Upper lobe of right lung (tissue), 1 donor: Measurements from ENCODE around the gene CDKN2AIPNL. TPM values are rescaled to one million over a fixed set of nuclear protein-coding genes. Genes with fewer than 3 reads are reported as not detected.

Source experiments
- ATAC-seq: fragments of 200-7000 bp; cut with Tn5 transposase; one replicate; pipeline ENCODE4 v1.9.1; 2020; ENCODE audit warnings: mild to moderate bottlenecking, moderate library complexity
- DNase-seq: peaks from one replicate; pipeline ENCODE4 v3.0.0-alpha.2; 2020
- H3K27ac ChIP-seq: fragments of 200-600 bp; one replicate; pipeline ENCODE4 v1.8.0; 2022
- H3K27me3 ChIP-seq: fragments of 200-600 bp; one replicate; pipeline ENCODE4 v1.8.0; 2022; ENCODE audit warnings: mild to moderate bottlenecking
- H3K36me3 ChIP-seq: fragments of 200-600 bp; one replicate; pipeline ENCODE4 v1.8.0; 2022
- H3K4me1 ChIP-seq: fragments of 200-600 bp; one replicate; pipeline ENCODE4 v1.8.0; 2022
- H3K4me3 ChIP-seq: fragments of 200-600 bp; one replicate; pipeline ENCODE4 v1.8.0; 2022; ENCODE audit warnings: mild to moderate bottlenecking
- H3K9me3 ChIP-seq: fragments of 200-600 bp; one replicate; pipeline ENCODE4 v1.8.0; 2022
- CTCF ChIP-seq: fragments of 200-600 bp; IDR thresholded peaks from one replicate; pipeline ENCODE4 v1.8.0; 2022; ENCODE audit warnings: antibody characterized with exemption
- intact Hi-C: fragments of 100-400 bp; cut with DNase I; formaldehyde crosslinking; loops from one replicate; pipeline ENCODE4 v1.11.0; 2022
- total RNA-seq: library from RNA; stranded (reverse); fragmentation: NEBNext Ultra II Directional; extraction: Animal tissue kit (Norgen Biotek cat#: 25700); gene quantifications from one replicate; pipeline ENCODE4 v1.2.1, GENCODE V29; 2021
- donor health status: DM: no; HTN: yes; CAD: no; lungs with severe emphysema.

The CDKN2AIPNL gene
- total RNA-seq, 1 donor from 2014 or later: 16.5 TPM

- ATAC-seq: no peak
- peak; percentile 33 for DNase-seq
- no peaks in the 10 kb centered on the region for H3K36me3 ChIP-seq
- no peak overlapping the region for H3K27ac ChIP-seq
- no peaks in the 10 kb centered on the region for H3K4me1 ChIP-seq
- no peak overlapping the region for H3K4me3 ChIP-seq
- intact Hi-C loops: no loop called here
- no peak for TF ChIP-seq CTCF
- no peaks in the 10 kb centered on the region for H3K9me3 ChIP-seq
- H3K27me3 ChIP-seq: no peaks in the 10 kb centered on the region
These were observed 39.7 kb upstream of the CDKN2AIPNL start for GRCh38 chr5:134451225-134451935.

GRCh38 chr5:134450374-134450773 lies 38.7 kb upstream of the CDKN2AIPNL start:
- peak; percentile 23 for DNase-seq
- Histone ChIP-seq H3K36me3 (no peaks in the 10 kb centered on the region), H3K9me3 (no peaks in the 10 kb centered on the region), H3K27me3 (no peaks in the 10 kb centered on the region), H3K4me1 (no peaks in the 10 kb centered on the region), H3K4me3 (no peak overlapping the region), H3K27ac (no peak overlapping the region)
- ATAC-seq: peak; percentile 46
- no peak for TF ChIP-seq CTCF
- intact Hi-C loops: no loop called here

GRCh38 chr5:134449167-134449566 lies 37.5 kb upstream of the CDKN2AIPNL start:
- Histone ChIP-seq H3K27me3 (no peaks in the 10 kb centered on the region), H3K4me1 (no peaks in the 10 kb centered on the region), H3K4me3 (no peak overlapping the region), H3K9me3 (no peaks in the 10 kb centered on the region), H3K27ac (no peak overlapping the region), H3K36me3 (no peaks in the 10 kb centered on the region)
- intact Hi-C loops: no loop called here
- no peak for TF ChIP-seq CTCF
- no peak for DNase-seq
- no peak for ATAC-seq

GRCh38 chr5:134447815-134448520 lies 36.3 kb upstream of the CDKN2AIPNL start:
- intact Hi-C loops: no loop called here
- Histone ChIP-seq H3K36me3 (no peaks in the 10 kb centered on the region), H3K4me1 (no peaks in the 10 kb centered on the region), H3K27me3 (no peaks in the 10 kb centered on the region), H3K27ac (no peak overlapping the region), H3K9me3 (no peaks in the 10 kb centered on the region), H3K4me3 (no peak overlapping the region)
- DNase-seq (no peak), ATAC-seq (no peak)
- TF ChIP-seq CTCF: no peak

GRCh38 chr5:134446938-134447337 lies 35.3 kb upstream of the CDKN2AIPNL start:
- H3K4me3 ChIP-seq: no peak overlapping the region
- no peaks in the 10 kb centered on the region for H3K27me3 ChIP-seq
- no peaks in the 10 kb centered on the region for H3K9me3 ChIP-seq
- H3K4me1 ChIP-seq: no peaks in the 10 kb centered on the region
- no peaks in the 10 kb centered on the region for H3K36me3 ChIP-seq
- no peak for TF ChIP-seq CTCF
- intact Hi-C loops: no loop called here
- H3K27ac ChIP-seq: no peak overlapping the region
- ATAC-seq: no peak
- DNase-seq: no peak
